Hepatocyte (in vitro differentiated cells): ENCODE data around the gene CELSR3. TPM values are rescaled to one million over a fixed set of nuclear protein-coding genes. Genes with fewer than 3 reads are reported as not detected.
A peak's percentile ranks its signal among the peaks of the same experiment; 100 is the strongest.

Source experiments
- DNase-seq: peaks from one replicate; pipeline ENCODE4 v3.0.0-alpha.2; 2016; ENCODE audit warnings: low spot score
- H2AFZ ChIP-seq: fragments of 200-600 bp; sonication (generic); 2 replicates; pipeline ENCODE4 v1.6.0; 2016; ENCODE audit warnings: antibody characterized with exemption, mild to moderate bottlenecking
- H3K27ac ChIP-seq: fragments of 200-600 bp; sonication (generic); 2 replicates; pipeline ENCODE4 v1.5.1; 2016; ENCODE audit warnings: mild to moderate bottlenecking
- H3K27me3 ChIP-seq: fragments of 200-600 bp; sonication (generic); 2 replicates; pipeline ENCODE4 v1.6.1; 2016
- H3K36me3 ChIP-seq: fragments of 200-600 bp; sonication (generic); replicated peaks from 2 replicates; pipeline ENCODE4 v1.5.1; 2016; ENCODE audit warnings: low read depth; ENCODE audit not compliant: insufficient read depth
- H3K4me1 ChIP-seq: fragments of 200-600 bp; sonication (generic); 2 replicates; pipeline ENCODE4 v1.5.1; 2016; ENCODE audit warnings: mild to moderate bottlenecking, moderate library complexity; ENCODE audit not compliant: insufficient read depth
- H3K4me2 ChIP-seq: fragments of 200-600 bp; sonication (generic); 2 replicates; pipeline ENCODE4 v1.6.0; 2016
- H3K4me3 ChIP-seq: fragments of 200-600 bp; sonication (generic); 2 replicates; pipeline ENCODE4 v1.5.1; 2016; ENCODE audit warnings: mild to moderate bottlenecking
- H3K79me2 ChIP-seq: fragments of 200-600 bp; sonication (generic); 2 replicates; pipeline ENCODE4 v1.6.0; 2017; ENCODE audit warnings: mild to moderate bottlenecking
- H3K9me2 ChIP-seq: fragments of 200-600 bp; sonication (generic); replicated peaks from 2 replicates; pipeline ENCODE4 v1.6.0; 2017; ENCODE audit warnings: mild to moderate bottlenecking; ENCODE audit not compliant: insufficient read depth
- H3K9me3 ChIP-seq: fragments of 200-600 bp; sonication (generic); 2 replicates; pipeline ENCODE4 v1.5.1; 2016; ENCODE audit warnings: low read depth, mild to moderate bottlenecking
- H4K20me1 ChIP-seq: fragments of 200-600 bp; sonication (generic); 2 replicates; pipeline ENCODE4 v1.6.0; 2016; ENCODE audit warnings: mild to moderate bottlenecking; ENCODE audit not compliant: insufficient read depth, poor library complexity, severe bottlenecking
- EZH2 ChIP-seq: fragments of 200-600 bp; sonication (generic); IDR thresholded peaks from 2 replicates; pipeline ENCODE4 v1.6.1; 2016; ENCODE audit warnings: antibody characterized with exemption, mild to moderate bottlenecking, borderline replicate concordance
- EZH2phosphoT487 ChIP-seq: fragments of 200-600 bp; sonication (generic); IDR thresholded peaks from one replicate; pipeline ENCODE4 v1.6.1; 2018; ENCODE audit warnings: antibody characterized with exemption, mild to moderate bottlenecking, low read depth, moderate library complexity; ENCODE audit not compliant: unreplicated experiment, severe bottlenecking
- WGBS: methylation state at CpG from one replicate; pipeline ENCODE4 v1.1.6; 2016; ENCODE audit warnings: low lambda C conversion rate; ENCODE audit errors: missing lambda C conversion rate; 5-methylcytosine and 5-hydroxymethylcytosine counted together
- polyA plus RNA-seq: library from polyadenylated mRNA; unstranded; fragments of >200 nt; fragmentation: Nextera tagmentation; extraction: Ambion mirVana; gene quantifications from 2 replicates; pipeline ENCODE4 v1.2.1, GENCODE V29; 2016
- total RNA-seq: library from RNA; depleted of rRNA; stranded (reverse); fragments of >200 nt; gene quantifications from 2 replicates; pipeline ENCODE4 v1.2.3, GENCODE V29; 2014
- TF ChIP-seq, protein P1 (sequence below): fragments of 200-600 bp; sonication (generic); IDR thresholded peaks from 2 replicates; pipeline ENCODE4 v1.5.1; 2016; ENCODE audit warnings: antibody characterized with exemption, mild to moderate bottlenecking; ENCODE audit not compliant: poor library complexity

CELSR3 gene
- total and polyA plus RNA-seq, 2 experiments from 2014 or later: 1.8 to 1.9 TPM

DNA sequence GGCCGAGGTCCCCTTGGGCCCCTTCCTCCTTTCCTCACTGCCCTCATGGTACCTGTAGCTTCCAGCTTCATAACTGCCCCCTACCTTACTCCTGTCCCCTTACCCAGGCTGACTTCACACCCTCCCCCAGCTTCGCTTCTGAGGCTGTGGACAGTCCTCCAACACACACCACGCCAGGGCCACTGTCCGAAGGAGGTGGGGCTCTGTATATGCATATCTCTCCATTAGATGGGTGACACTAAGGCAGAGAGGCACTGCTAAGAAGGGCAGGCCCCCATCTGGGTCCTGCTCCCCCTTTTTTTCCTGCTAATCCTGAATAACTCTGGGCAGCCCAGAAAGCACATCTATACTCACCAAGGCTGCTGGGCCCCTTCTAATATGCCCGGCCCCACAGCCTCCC is 66.5 kb downstream of the CELSR3 start:
- H3K27me3 ChIP-seq: no peaks in the 10 kb centered on the region
- no peaks in the 10 kb centered on the region for H3K79me2 ChIP-seq
- no peaks in the 10 kb centered on the region for H3K9me3 ChIP-seq
- H3K4me2 ChIP-seq: peak overlapping the region; percentile 15
- peaks cover 46% of the 10 kb centered on the region for H3K4me1 ChIP-seq
- H3K9me2 ChIP-seq: no peaks in the 10 kb centered on the region
- H3K27ac ChIP-seq: peak overlapping the region; percentile 95
- H3K4me3 ChIP-seq: no peak overlapping the region
- DNase-seq: no peak
- WGBS: 66% methylated on average over 5 of the region's 5 CpGs
- no peaks in the 10 kb centered on the region for H3K36me3 ChIP-seq
- H4K20me1 ChIP-seq: no peaks in the 10 kb centered on the region
- no peak for TF ChIP-seq EZH2
- TF ChIP-seq, protein P1, sequence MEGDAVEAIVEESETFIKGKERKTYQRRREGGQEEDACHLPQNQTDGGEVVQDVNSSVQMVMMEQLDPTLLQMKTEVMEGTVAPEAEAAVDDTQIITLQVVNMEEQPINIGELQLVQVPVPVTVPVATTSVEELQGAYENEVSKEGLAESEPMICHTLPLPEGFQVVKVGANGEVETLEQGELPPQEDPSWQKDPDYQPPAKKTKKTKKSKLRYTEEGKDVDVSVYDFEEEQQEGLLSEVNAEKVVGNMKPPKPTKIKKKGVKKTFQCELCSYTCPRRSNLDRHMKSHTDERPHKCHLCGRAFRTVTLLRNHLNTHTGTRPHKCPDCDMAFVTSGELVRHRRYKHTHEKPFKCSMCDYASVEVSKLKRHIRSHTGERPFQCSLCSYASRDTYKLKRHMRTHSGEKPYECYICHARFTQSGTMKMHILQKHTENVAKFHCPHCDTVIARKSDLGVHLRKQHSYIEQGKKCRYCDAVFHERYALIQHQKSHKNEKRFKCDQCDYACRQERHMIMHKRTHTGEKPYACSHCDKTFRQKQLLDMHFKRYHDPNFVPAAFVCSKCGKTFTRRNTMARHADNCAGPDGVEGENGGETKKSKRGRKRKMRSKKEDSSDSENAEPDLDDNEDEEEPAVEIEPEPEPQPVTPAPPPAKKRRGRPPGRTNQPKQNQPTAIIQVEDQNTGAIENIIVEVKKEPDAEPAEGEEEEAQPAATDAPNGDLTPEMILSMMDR: no peak
- TF ChIP-seq EZH2phosphoT487: no peak
- H2AFZ ChIP-seq: no peak overlapping the region

DNA sequence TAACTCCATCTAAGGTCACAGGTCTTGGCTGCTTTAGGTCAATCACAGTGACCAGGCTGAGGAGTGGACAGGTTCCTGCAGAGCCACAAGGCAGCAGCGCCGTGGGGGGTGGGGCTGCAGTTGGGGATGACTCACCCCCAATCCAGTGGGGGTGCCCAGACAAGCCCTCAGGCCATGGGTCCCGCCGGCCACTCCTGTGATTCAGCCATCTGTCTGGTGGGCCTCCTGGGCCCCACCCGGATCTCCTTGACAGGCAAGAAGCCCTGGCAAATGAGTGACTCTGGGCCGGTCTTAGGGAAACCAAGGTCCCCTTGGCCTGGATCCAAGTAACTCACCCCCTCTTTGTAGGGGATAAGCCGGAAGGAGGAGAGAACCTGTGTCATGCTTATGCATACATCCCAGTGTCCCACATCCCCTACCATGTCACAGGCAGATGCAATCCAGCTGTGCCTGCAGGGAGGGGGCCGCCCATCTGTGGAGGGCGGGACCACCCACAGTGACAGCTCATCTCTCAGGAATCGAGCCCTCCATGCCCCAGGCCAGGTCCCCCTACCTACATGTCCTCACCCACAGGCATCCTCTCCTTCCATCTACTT is 67.1 kb downstream of the CELSR3 start:
- Histone ChIP-seq H3K27me3 (no peaks in the 10 kb centered on the region), H4K20me1 (no peaks in the 10 kb centered on the region), H3K4me1 (peaks cover 46% of the 10 kb centered on the region), H3K4me2 (peak overlapping the region; percentile 72), H3K79me2 (no peaks in the 10 kb centered on the region), H3K9me3 (no peaks in the 10 kb centered on the region), H2AFZ (no peak overlapping the region), H3K9me2 (no peaks in the 10 kb centered on the region), H3K4me3 (no peak overlapping the region), H3K27ac (peak overlapping the region; percentile 95), H3K36me3 (no peaks in the 10 kb centered on the region)
- peak; percentile 86 for DNase-seq
- WGBS: 20% methylated on average over 10 of the region's 10 CpGs
- no peak for TF ChIP-seq EZH2phosphoT487
- no peak for TF ChIP-seq EZH2
- TF ChIP-seq, protein P1: no peak

- Histone ChIP-seq H3K79me2 (no peaks in the 10 kb centered on the region), H3K4me3 (no peak within 1 kb of the TSS), H3K36me3 (no peaks in the 10 kb centered on the region), H3K4me2 (peak within 1 kb of the TSS; percentile 72), H3K9me2 (no peaks in the 10 kb centered on the region), H3K4me1 (peaks cover 46% of the 10 kb centered on the region), H3K27ac (peak within 1 kb of the TSS; percentile 95), H4K20me1 (no peaks in the 10 kb centered on the region), H2AFZ (no peak within 1 kb of the TSS), H3K27me3 (no peaks in the 10 kb centered on the region), H3K9me3 (no peaks in the 10 kb centered on the region)
- no peak for DNase-seq
- TF ChIP-seq, protein P1: no peak
- no peak for TF ChIP-seq EZH2phosphoT487
- TF ChIP-seq EZH2: no peak
- 63% methylated on average over 29 of the region's 35 CpGs for WGBS
Observed at GRCh38 chr3:48595075-48595525, 67.6 kb downstream of the CELSR3 start, which contains the start of gene COL7A1. COL7A1 (minus strand) TSS chr3:48595329; CDS start chr3:48595159, 170 bp downstream.
